ENCODE data around the gene POGLUT3.

POGLUT3 gene

GRCh38 chr11:108498046-108498815 lies at the start of gene POGLUT3:
Gene POGLUT3, minus strand, starts transcription at chr11:108498384. Its CDS starts 18 bp downstream, at chr11:108498366.
- DNase-seq (ENCODE audit: low spot score), result no peak

- DNase-seq (ENCODE audit: low spot score), result no peak
These were observed 47.8 kb upstream of the POGLUT3 start for GRCh38 chr11:108545909-108546501.

- DNase-seq (ENCODE audit: low spot score), result no peak
These were observed 45.3 kb upstream of the POGLUT3 start for GRCh38 chr11:108543316-108543964.

GRCh38 chr11:108541531-108541930 lies 43.3 kb upstream of the POGLUT3 start:
- no peak for DNase-seq (ENCODE audit: low spot score)

- DNase-seq (ENCODE audit: low spot score), result no peak
These were observed 40.3 kb upstream of the POGLUT3 start for GRCh38 chr11:108538502-108538901.

- DNase-seq (ENCODE audit: low spot score), result no peak
These were observed 39.8 kb upstream of the POGLUT3 start for GRCh38 chr11:108538022-108538424.

GRCh38 chr11:108536783-108537182 lies 38.6 kb upstream of the POGLUT3 start:
- no peak for DNase-seq (ENCODE audit: low spot score)

GRCh38 chr11:108535384-108535955 lies 37.3 kb upstream of the POGLUT3 start:
- no peak for DNase-seq (ENCODE audit: low spot score)

GRCh38 chr11:108534274-108534882 lies 36.2 kb upstream of the POGLUT3 start:
- no peak for DNase-seq (ENCODE audit: low spot score)

GRCh38 chr11:108530426-108530825 lies 32.2 kb upstream of the POGLUT3 start:
- no peak for DNase-seq (ENCODE audit: low spot score)

- no peak for DNase-seq (ENCODE audit: low spot score)
These were observed 29.2 kb upstream of the POGLUT3 start for GRCh38 chr11:108527382-108527781.

GRCh38 chr11:108525161-108525560 lies 27.0 kb upstream of the POGLUT3 start:
- no peak for DNase-seq (ENCODE audit: low spot score)

GRCh38 chr11:108524422-108524821 lies 26.2 kb upstream of the POGLUT3 start:
- no peak for DNase-seq (ENCODE audit: low spot score)

GRCh38 chr11:108522318-108522717 lies 24.1 kb upstream of the POGLUT3 start:
- no peak for DNase-seq (ENCODE audit: low spot score)

GRCh38 chr11:108518581-108518980 lies 20.4 kb upstream of the POGLUT3 start:
- DNase-seq (ENCODE audit: low spot score), result no peak

- no peak for DNase-seq (ENCODE audit: low spot score)
These were observed 17.9 kb upstream of the POGLUT3 start for GRCh38 chr11:108516125-108516524.

- no peak for DNase-seq (ENCODE audit: low spot score)
These were observed 14.5 kb upstream of the POGLUT3 start for GRCh38 chr11:108512708-108513107.

- no peak for DNase-seq (ENCODE audit: low spot score)
These were observed 13.8 kb upstream of the POGLUT3 start for GRCh38 chr11:108511851-108512474.

GRCh38 chr11:108508653-108509593 lies 10.7 kb upstream of the POGLUT3 start:
- DNase-seq (ENCODE audit: low spot score), result no peak

GRCh38 chr11:108501396-108501795 lies 3.2 kb upstream of the POGLUT3 start:
- DNase-seq (ENCODE audit: low spot score), result no peak

GRCh38 chr11:108500721-108501120 lies 2.5 kb upstream of the POGLUT3 start:
- no peak for DNase-seq (ENCODE audit: low spot score)

All from hematopoietic multipotent progenitor cell treated with erythropoietin and hydrocortisone succinate and interleukin-3 and kit ligand, for 17 days (in vitro differentiated cells).